HEK293 (cell line): Measurements from ENCODE around the gene MOCS3.
A peak's percentile ranks its signal among the peaks of the same experiment; 100 is the strongest.

ENCODE experiments used
- CTCF ChIA-PET: fragments of 350-600 bp; formaldehyde crosslinking; extraction: SDS; loops from one replicate; lab custom pipeline; 2021; ENCODE audit warnings: antibody characterized with exemption; lab: Yijun Ruan, JAX
- POLR2A ChIA-PET: fragments of 300-600 bp; formaldehyde crosslinking; extraction: SDS; loops from one replicate; lab custom pipeline; 2020; ENCODE audit warnings: antibody characterized with exemption, inconsistent platforms; lab: Yijun Ruan, JAX
- H3K27ac ChIP-seq: fragments of 200-500 bp; sonication (Bioruptor generic); 2 replicates; pipeline ENCODE4 v1.5.1; 2014; ENCODE audit warnings: low read depth, low read length, control low read depth, inconsistent platforms; ENCODE audit errors: extremely low read depth
- H3K36me3 ChIP-seq, 2 experiments: fragments of 200-500 bp in 1 of 2; sonication (Bioruptor generic) in 1 of 2; 1 replicate in 1 of 2; 2 replicates in 1 of 2; pipeline ENCODE4 v1.5.1; 2014 to 2017; ENCODE audit warnings: inconsistent platforms in 2 of 2, low read length in 2 of 2; ENCODE audit not compliant: control insufficient read depth in 2 of 2, insufficient read depth in 1 of 2
- H3K4me1 ChIP-seq: fragments of 200-500 bp; sonication (Bioruptor generic); 2 replicates; pipeline ENCODE4 v1.5.1; 2014; ENCODE audit warnings: mild to moderate bottlenecking, low read length, inconsistent platforms; ENCODE audit not compliant: control insufficient read depth, insufficient read depth
- H3K4me3 ChIP-seq: 2 replicates; pipeline ENCODE4 v1.5.1; 2011; ENCODE audit warnings: low read depth, mild to moderate bottlenecking, control low read depth, low read length, moderate library complexity
- H3K9me3 ChIP-seq: fragments of 200-500 bp; sonication (Bioruptor generic); 2 replicates; pipeline ENCODE4 v1.5.1; 2014; ENCODE audit warnings: low read depth, low read length, inconsistent platforms; ENCODE audit not compliant: control insufficient read depth, insufficient read depth
- HOXD13 ChIP-seq: sonication (generic); formaldehyde crosslinking; IDR thresholded peaks from 2 replicates; pipeline ENCODE4 v1.8.0; 2022; ENCODE audit warnings: missing genetic modification reagents, borderline replicate concordance
- KLF1 ChIP-seq: fragments of 450-650 bp; formaldehyde crosslinking; IDR thresholded peaks from 2 replicates; pipeline ENCODE4 v1.5.1; 2016; ENCODE audit warnings: missing biosample characterization, missing genetic modification characterization
- OVOL3 ChIP-seq: fragments of 450-650 bp; formaldehyde crosslinking; IDR thresholded peaks from 2 replicates; pipeline ENCODE4 v1.5.1; 2016; ENCODE audit warnings: missing biosample characterization, missing genetic modification characterization
- SP2 ChIP-seq: fragments of 450-650 bp; formaldehyde crosslinking; IDR thresholded peaks from 2 replicates; pipeline ENCODE4 v1.5.1; 2016; ENCODE audit warnings: missing biosample characterization, missing genetic modification characterization
- YY2 ChIP-seq: fragments of 450-650 bp; formaldehyde crosslinking; IDR thresholded peaks from 2 replicates; pipeline ENCODE4 v1.5.1; 2016; ENCODE audit warnings: missing biosample characterization, missing genetic modification characterization
- ZBTB8A ChIP-seq: fragments of 450-650 bp; formaldehyde crosslinking; IDR thresholded peaks from 2 replicates; pipeline ENCODE4 v1.5.1; 2016; ENCODE audit warnings: missing biosample characterization, missing genetic modification characterization
- ZIC2 ChIP-seq: fragments of 450-650 bp; formaldehyde crosslinking; IDR thresholded peaks from 2 replicates; pipeline ENCODE4 v1.5.1; 2016; ENCODE audit warnings: missing biosample characterization, missing genetic modification characterization
- ZNF2 ChIP-seq: fragments of 450-650 bp; formaldehyde crosslinking; IDR thresholded peaks from 2 replicates; pipeline ENCODE4 v1.5.1; 2016; ENCODE audit warnings: missing biosample characterization, missing genetic modification characterization
- ZNF280C ChIP-seq: fragments of 450-650 bp; formaldehyde crosslinking; IDR thresholded peaks from 2 replicates; pipeline ENCODE4 v1.5.1; 2016; ENCODE audit warnings: missing biosample characterization, missing genetic modification characterization
- ZNF335 ChIP-seq: fragments of 450-650 bp; formaldehyde crosslinking; conservative IDR thresholded peaks from 2 replicates; pipeline ENCODE4 v1.5.1; 2016; ENCODE audit warnings: missing biosample characterization, missing genetic modification characterization
- ZNF404 ChIP-seq: fragments of 450-650 bp; formaldehyde crosslinking; IDR thresholded peaks from 2 replicates; pipeline ENCODE4 v1.5.1; 2017; ENCODE audit warnings: missing biosample characterization, missing genetic modification characterization
- ZNF514 ChIP-seq: fragments of 450-650 bp; formaldehyde crosslinking; IDR thresholded peaks from 2 replicates; pipeline ENCODE4 v1.5.1; 2016; ENCODE audit warnings: missing biosample characterization, missing genetic modification characterization
- ZNF530 ChIP-seq: fragments of 450-650 bp; formaldehyde crosslinking; IDR thresholded peaks from 2 replicates; pipeline ENCODE4 v1.5.1; 2016; ENCODE audit warnings: low read depth, missing biosample characterization, missing genetic modification characterization
- ZNF585B ChIP-seq: fragments of 450-650 bp; formaldehyde crosslinking; IDR thresholded peaks from 2 replicates; pipeline ENCODE4 v1.5.1; 2016; ENCODE audit warnings: missing biosample characterization, missing genetic modification characterization
- ZNF621 ChIP-seq: fragments of 450-650 bp; formaldehyde crosslinking; IDR thresholded peaks from 2 replicates; pipeline ENCODE4 v1.5.1; 2017; ENCODE audit warnings: missing biosample characterization, missing genetic modification characterization
- ZNF654 ChIP-seq: fragments of 450-650 bp; formaldehyde crosslinking; IDR thresholded peaks from 2 replicates; pipeline ENCODE4 v1.5.1; 2016; ENCODE audit warnings: low read depth, missing biosample characterization, missing genetic modification characterization
- ZNF785 ChIP-seq: fragments of 450-650 bp; formaldehyde crosslinking; IDR thresholded peaks from 2 replicates; pipeline ENCODE4 v1.5.1; 2016; ENCODE audit warnings: missing biosample characterization, missing genetic modification characterization
- ZSCAN23 ChIP-seq: fragments of 450-650 bp; formaldehyde crosslinking; IDR thresholded peaks from 2 replicates; pipeline ENCODE4 v1.5.1; 2016; ENCODE audit warnings: missing biosample characterization, missing genetic modification characterization
- ZSCAN5A ChIP-seq: fragments of 450-650 bp; formaldehyde crosslinking; IDR thresholded peaks from 2 replicates; pipeline ENCODE4 v1.5.1; 2016; ENCODE audit warnings: missing biosample characterization, missing genetic modification characterization
- ZXDB ChIP-seq: fragments of 450-650 bp; formaldehyde crosslinking; IDR thresholded peaks from 2 replicates; pipeline ENCODE4 v1.5.1; 2016; ENCODE audit warnings: missing biosample characterization, missing genetic modification characterization
- TF ChIP-seq, protein P1 (sequence below): fragments of 450-650 bp; formaldehyde crosslinking; IDR thresholded peaks from 2 replicates; pipeline ENCODE4 v1.5.1; 2016; ENCODE audit warnings: missing biosample characterization, missing genetic modification characterization
- TF ChIP-seq, protein P2 (sequence below): fragments of 450-650 bp; formaldehyde crosslinking; IDR thresholded peaks from 2 replicates; pipeline ENCODE4 v1.5.1; 2017; ENCODE audit warnings: missing biosample characterization, missing genetic modification characterization

The MOCS3 gene

DNA sequence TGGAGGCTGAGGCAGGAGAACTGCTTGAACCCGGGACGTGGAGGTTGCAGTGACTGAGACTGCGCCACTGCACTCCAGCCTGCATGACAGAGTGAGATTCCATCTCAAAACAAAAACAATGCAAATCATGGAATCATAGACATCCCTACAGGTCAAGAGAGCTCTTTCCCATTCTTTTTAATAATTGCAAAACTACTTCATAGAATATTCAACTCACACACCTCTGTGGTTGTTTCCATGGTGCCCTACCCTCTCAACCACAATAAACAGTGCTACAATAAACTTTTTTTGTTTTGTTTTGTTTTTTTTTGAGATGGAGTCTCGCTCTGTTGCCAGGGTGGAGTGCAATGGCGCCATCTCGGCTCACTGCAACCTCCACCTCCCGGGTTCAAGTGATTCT, 15.5 kb upstream of the MOCS3 start:
- no peaks in the 10 kb centered on the region for H3K4me1 ChIP-seq
- H3K36me3 ChIP-seq = peaks cover 62 to 92% of the 10 kb centered on the region in 2 experiments
- CTCF ChIA-PET = no interaction called here
- no peak for TF ChIP-seq ZNF530
- TF ChIP-seq ZNF404 = no peak
- no peak for TF ChIP-seq ZNF2 (tag by site-specific recombination)
- no peak for TF ChIP-seq YY2 (tag by site-specific recombination)
- no peak for TF ChIP-seq ZSCAN5A (tag by site-specific recombination)
- no peak for TF ChIP-seq KLF1 (tag by site-specific recombination)
- no peak for TF ChIP-seq ZNF514 (tag by site-specific recombination)
- no peak for TF ChIP-seq ZNF621 (tag by site-specific recombination)
- no peak for TF ChIP-seq HOXD13
- TF ChIP-seq OVOL3 (tag by site-specific recombination) = no peak
- TF ChIP-seq, protein P1, sequence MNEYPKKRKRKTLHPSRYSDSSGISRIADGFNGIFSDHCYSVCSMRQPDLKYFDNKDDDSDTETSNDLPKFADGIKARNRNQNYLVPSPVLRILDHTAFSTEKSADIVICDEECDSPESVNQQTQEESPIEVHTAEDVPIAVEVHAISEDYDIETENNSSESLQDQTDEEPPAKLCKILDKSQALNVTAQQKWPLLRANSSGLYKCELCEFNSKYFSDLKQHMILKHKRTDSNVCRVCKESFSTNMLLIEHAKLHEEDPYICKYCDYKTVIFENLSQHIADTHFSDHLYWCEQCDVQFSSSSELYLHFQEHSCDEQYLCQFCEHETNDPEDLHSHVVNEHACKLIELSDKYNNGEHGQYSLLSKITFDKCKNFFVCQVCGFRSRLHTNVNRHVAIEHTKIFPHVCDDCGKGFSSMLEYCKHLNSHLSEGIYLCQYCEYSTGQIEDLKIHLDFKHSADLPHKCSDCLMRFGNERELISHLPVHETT = no peak
- TF ChIP-seq, protein P2, sequence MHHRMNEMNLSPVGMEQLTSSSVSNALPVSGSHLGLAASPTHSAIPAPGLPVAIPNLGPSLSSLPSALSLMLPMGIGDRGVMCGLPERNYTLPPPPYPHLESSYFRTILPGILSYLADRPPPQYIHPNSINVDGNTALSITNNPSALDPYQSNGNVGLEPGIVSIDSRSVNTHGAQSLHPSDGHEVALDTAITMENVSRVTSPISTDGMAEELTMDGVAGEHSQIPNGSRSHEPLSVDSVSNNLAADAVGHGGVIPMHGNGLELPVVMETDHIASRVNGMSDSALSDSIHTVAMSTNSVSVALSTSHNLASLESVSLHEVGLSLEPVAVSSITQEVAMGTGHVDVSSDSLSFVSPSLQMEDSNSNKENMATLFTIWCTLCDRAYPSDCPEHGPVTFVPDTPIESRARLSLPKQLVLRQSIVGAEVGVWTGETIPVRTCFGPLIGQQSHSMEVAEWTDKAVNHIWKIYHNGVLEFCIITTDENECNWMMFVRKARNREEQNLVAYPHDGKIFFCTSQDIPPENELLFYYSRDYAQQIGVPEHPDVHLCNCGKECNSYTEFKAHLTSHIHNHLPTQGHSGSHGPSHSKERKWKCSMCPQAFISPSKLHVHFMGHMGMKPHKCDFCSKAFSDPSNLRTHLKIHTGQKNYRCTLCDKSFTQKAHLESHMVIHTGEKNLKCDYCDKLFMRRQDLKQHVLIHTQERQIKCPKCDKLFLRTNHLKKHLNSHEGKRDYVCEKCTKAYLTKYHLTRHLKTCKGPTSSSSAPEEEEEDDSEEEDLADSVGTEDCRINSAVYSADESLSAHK (tag by site-specific recombination) = no peak
- TF ChIP-seq ZSCAN23 = no peak
- TF ChIP-seq ZNF585B (tag by site-specific recombination) = no peak
- TF ChIP-seq ZXDB (tag by site-specific recombination) = no peak
- no peak for TF ChIP-seq ZNF654 (tag by site-specific recombination)
- TF ChIP-seq ZNF785 (tag by site-specific recombination) = no peak
- no peak for TF ChIP-seq ZNF335
- TF ChIP-seq ZBTB8A = no peak
- H3K9me3 ChIP-seq = no peaks in the 10 kb centered on the region
- H3K27ac ChIP-seq = no peak overlapping the region
- H3K4me3 ChIP-seq = no peak overlapping the region
- POLR2A ChIA-PET = no interaction called here

DNA sequence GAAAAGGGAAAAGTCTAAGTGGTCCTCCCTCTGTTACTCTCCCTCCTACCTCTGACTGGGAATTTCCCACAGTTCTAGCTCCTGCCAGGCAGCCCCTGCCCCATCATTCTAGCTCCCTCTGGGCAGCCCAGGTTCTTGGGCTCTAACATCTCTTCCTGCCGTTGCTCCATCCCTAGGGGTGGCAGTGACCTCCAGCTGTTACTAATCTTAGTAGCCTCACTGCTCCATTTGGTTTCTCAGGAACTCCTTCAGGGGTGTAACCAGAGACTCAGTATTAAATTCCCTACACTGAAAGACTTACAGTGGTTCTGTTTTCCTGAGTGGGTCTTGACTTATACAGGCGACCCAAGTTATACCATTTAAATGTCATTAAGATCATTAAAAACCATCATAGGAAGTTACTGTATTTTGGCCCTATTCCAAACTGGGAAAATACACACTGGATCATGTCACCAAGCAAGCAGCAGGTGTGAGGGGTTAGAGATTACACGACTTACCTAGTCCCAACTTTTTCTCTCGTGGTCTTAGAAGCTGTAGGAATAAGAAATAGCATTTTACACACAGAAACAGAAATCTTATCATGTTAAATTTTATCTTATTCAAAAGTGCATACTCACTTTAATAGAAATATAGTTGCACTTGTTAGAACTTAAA, 10.4 kb upstream of the MOCS3 start:
- TF ChIP-seq ZNF280C = no peak
- peak; percentile 28; the same call in 1 of the 2 replicates for TF ChIP-seq ZIC2 (tag by site-specific recombination)
- no peak for TF ChIP-seq SP2 (tag by site-specific recombination)
- TF ChIP-seq, all 188 proteins: peak for 1
- Histone ChIP-seq H3K9me3 (no peaks in the 10 kb centered on the region), H3K27ac (no peak overlapping the region), H3K4me3 (no peak overlapping the region), H3K36me3 (peaks cover 62 to 92% of the 10 kb centered on the region in 2 experiments), H3K4me1 (no peaks in the 10 kb centered on the region)
- POLR2A ChIA-PET = interaction anchor here (1.2 kb wide), 1 partner anchor 10 kb away, joined by 5 read pairs; the partner anchor contains the start of genes DPM1 and MOCS3
- CTCF ChIA-PET = interaction anchor here (1.0 kb wide), 1 partner anchor 154 kb away, joined by 3 read pairs; the partner anchor contains the start of gene BCAS4
